SIG-M5 (cell line): ENCODE measurements around the gene MEF2C.
"Not testable (repeated sequence)": the region's sequence is repeated elsewhere in the genome, so short reads cannot be mapped to it uniquely, and the experiment has no call there.

Experiments
- DNase-seq: peaks from one replicate; lab custom pipeline; 2025; lab: John Stamatoyannopoulos, UW

MEF2C gene

GRCh38 chr5:88798933-88799332, 84.1 kb downstream of the MEF2C start:
- not testable (repeated sequence) for DNase-seq

- DNase-seq: not testable (repeated sequence)
Observed at GRCh38 chr5:88793797-88794196, 89.2 kb downstream of the MEF2C start.

GRCh38 chr5:88792144-88792840, 90.7 kb downstream of the MEF2C start:
- no peak for DNase-seq

- DNase-seq: no peak
Observed at GRCh38 chr5:88787856-88788255, 95.1 kb downstream of the MEF2C start.

GRCh38 chr5:88786789-88787188, 96.2 kb downstream of the MEF2C start:
- no peak for DNase-seq

- no peak for DNase-seq
Observed at GRCh38 chr5:88785746-88786565, 97.0 kb downstream of the MEF2C start.

GRCh38 chr5:88782571-88782970, 100.4 kb downstream of the MEF2C start:
- DNase-seq: no peak

- DNase-seq: no peak
Observed at GRCh38 chr5:88780736-88781135, 102.2 kb downstream of the MEF2C start.

- DNase-seq: no peak
Observed at GRCh38 chr5:88778736-88779135, 104.2 kb downstream of the MEF2C start.

- no peak for DNase-seq
Observed at GRCh38 chr5:88776692-88777091, 106.3 kb downstream of the MEF2C start.

GRCh38 chr5:88772831-88773230, 110.2 kb downstream of the MEF2C start:
- no peak for DNase-seq

- DNase-seq: no peak
Observed at GRCh38 chr5:88772047-88772446, 110.9 kb downstream of the MEF2C start.

- DNase-seq: no peak
Observed at GRCh38 chr5:88770276-88771257, 112.4 kb downstream of the MEF2C start.

- DNase-seq: no peak
Observed at GRCh38 chr5:88769165-88769564, 113.8 kb downstream of the MEF2C start.

GRCh38 chr5:88768411-88768810, 114.6 kb downstream of the MEF2C start:
- no peak for DNase-seq

- no peak for DNase-seq
Observed at GRCh38 chr5:88765798-88766197, 117.2 kb downstream of the MEF2C start.

- no peak for DNase-seq
Observed at GRCh38 chr5:88765171-88765570, 117.8 kb downstream of the MEF2C start.

- no peak for DNase-seq
Observed at GRCh38 chr5:88761939-88762338, 121.0 kb downstream of the MEF2C start.

GRCh38 chr5:88761269-88761850, 121.6 kb downstream of the MEF2C start:
- DNase-seq: no peak

- DNase-seq: no peak
Observed at GRCh38 chr5:88760527-88760926, 122.5 kb downstream of the MEF2C start.

- no peak for DNase-seq
Observed at GRCh38 chr5:88758591-88758990, 124.4 kb downstream of the MEF2C start.

- no peak for DNase-seq
Observed at GRCh38 chr5:88758184-88758583, 124.8 kb downstream of the MEF2C start.
